KG1 (cell line): ENCODE measurements around the gene HINT2.

Source experiments
- DNase-seq: peaks from one replicate; lab custom pipeline; 2025; lab: John Stamatoyannopoulos, UW

The HINT2 gene

GRCh38 chr9:35814841-35815543 lies at the start of gene HINT2:
Gene HINT2 (minus strand): TSS chr9:35815042. CDS start chr9:35814979, 63 bp downstream.
- peak; percentile 100 for DNase-seq

GRCh38 chr9:35863583-35863982 lies 48.7 kb upstream of the HINT2 start:
- no peak for DNase-seq

- DNase-seq: no peak
These were observed 47.5 kb upstream of the HINT2 start for GRCh38 chr9:35862328-35862727.

GRCh38 chr9:35861161-35861897 lies 46.5 kb upstream of the HINT2 start:
- no peak for DNase-seq

- no peak for DNase-seq
These were observed 45.1 kb upstream of the HINT2 start for GRCh38 chr9:35859990-35860339.

- DNase-seq: no peak
These were observed 44.6 kb upstream of the HINT2 start for GRCh38 chr9:35859310-35859989.

- DNase-seq: no peak
These were observed 43.6 kb upstream of the HINT2 start for GRCh38 chr9:35858458-35858857.

- DNase-seq: no peak
These were observed 42.0 kb upstream of the HINT2 start for GRCh38 chr9:35856882-35857281.

- DNase-seq: no peak
These were observed 41.4 kb upstream of the HINT2 start for GRCh38 chr9:35856206-35856605.

- no peak for DNase-seq
These were observed 39.4 kb upstream of the HINT2 start for GRCh38 chr9:35854091-35854762.

- DNase-seq: no peak
These were observed 38.3 kb upstream of the HINT2 start for GRCh38 chr9:35852876-35853865.

- DNase-seq: no peak
These were observed 37.5 kb upstream of the HINT2 start for GRCh38 chr9:35852267-35852815.

- no peak for DNase-seq
These were observed 33.1 kb upstream of the HINT2 start for GRCh38 chr9:35847792-35848572.

- no peak for DNase-seq
These were observed 31.3 kb upstream of the HINT2 start for GRCh38 chr9:35845824-35846771.

GRCh38 chr9:35844628-35845270 lies 29.9 kb upstream of the HINT2 start:
- peak; percentile 83 for DNase-seq

GRCh38 chr9:35842795-35843194 lies 28.0 kb upstream of the HINT2 start:
- DNase-seq: no peak

- no peak for DNase-seq
These were observed 27.3 kb upstream of the HINT2 start for GRCh38 chr9:35842020-35842745.

- no peak for DNase-seq
These were observed 26.7 kb upstream of the HINT2 start for GRCh38 chr9:35841645-35841900.
